Esophagus squamous epithelium (tissue), 4 donors: ENCODE measurements around the gene DDX11.

ENCODE experiments used
- CTCF ChIP-seq, 6 experiments: fragments of 450-650 bp in 4 of 6; fragments of 200-600 bp in 2 of 6; sonication (generic) in 2 of 6; IDR thresholded peaks; one replicate each; pipeline ENCODE4 v1.5.1; 2016 to 2019; ENCODE audit warnings: antibody characterized with exemption in 6 of 6, mild to moderate bottlenecking in 4 of 6, moderate library complexity in 4 of 6
- POLR2A ChIP-seq, 4 donors: fragments of 450-650 bp; IDR thresholded peaks; one replicate each; pipeline ENCODE4 v1.6.1; 2017; ENCODE audit warnings: antibody characterized with exemption in 4 of 4, mild to moderate bottlenecking in 4 of 4, moderate library complexity in 3 of 4

DNA sequence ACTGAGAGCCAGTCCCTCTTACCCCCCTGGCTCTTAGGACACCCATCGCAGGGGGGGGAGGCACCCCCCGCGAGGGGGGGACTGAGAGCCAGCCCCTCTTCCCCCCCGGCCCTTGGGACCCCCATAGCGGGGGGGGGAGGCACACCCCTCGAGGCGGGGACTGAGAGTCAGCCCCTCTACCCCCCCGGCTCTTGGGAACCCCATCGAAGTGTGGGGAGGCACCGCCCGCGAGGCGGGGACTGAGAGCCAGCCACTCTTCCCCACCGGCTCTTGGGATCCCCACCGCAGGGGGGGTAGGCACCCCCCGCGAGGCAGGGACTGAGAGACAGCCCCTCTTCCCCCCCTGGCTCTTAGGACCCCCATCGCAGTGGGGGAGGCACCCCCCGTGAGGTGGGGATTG, 48.8 kb downstream of the DDX11 start:
- TF ChIP-seq CTCF (IDR thresholded peaks at IDR 0.05), result no peak
- no peak for TF ChIP-seq POLR2A (IDR thresholded peaks at IDR 0.05)
